Left renal cortex interstitium (tissue), 4 donors: ENCODE results near the gene CTSF. TPM values are rescaled to one million over a fixed set of nuclear protein-coding genes. Genes with fewer than 3 reads are reported as not detected.
A peak's percentile ranks its signal among the peaks of the same experiment; 100 is the strongest.
"Not testable (repeated sequence)": the region's sequence is repeated elsewhere in the genome, so short reads cannot be mapped to it uniquely, and the experiment has no call there.

ENCODE experiments used
- DNase-seq, 4 donors: peaks; one replicate each; pipeline ENCODE4 v3.0.0-alpha.2; 2013; ENCODE audit warnings: low read depth in 4 of 4, low spot score in 2 of 4, missing footprints in 1 of 4
- polyA plus RNA-seq, 4 donors: library from polyadenylated mRNA; unstranded; fragments of 120-200 nt; gene quantifications; one replicate each; pipeline ENCODE4 v1.2.1, GENCODE V29; 2013; ENCODE audit not compliant: insufficient read length in 4 of 4

Gene CTSF
- polyA plus RNA-seq, result 100 to 1,000 TPM in 2 of 4 donors, 10 to 100 TPM in 2; 88.3 to 102 (median 101) TPM

- peak in 3 of 4 donors; percentile 23 to 63 (median 48) for DNase-seq
These were observed at the start of gene CTSF for GRCh38 chr11:66568124-66568916. TSS of gene CTSF (minus strand) at chr11:66568606. CDS start at chr11:66568486, 120 bp downstream.

DNA sequence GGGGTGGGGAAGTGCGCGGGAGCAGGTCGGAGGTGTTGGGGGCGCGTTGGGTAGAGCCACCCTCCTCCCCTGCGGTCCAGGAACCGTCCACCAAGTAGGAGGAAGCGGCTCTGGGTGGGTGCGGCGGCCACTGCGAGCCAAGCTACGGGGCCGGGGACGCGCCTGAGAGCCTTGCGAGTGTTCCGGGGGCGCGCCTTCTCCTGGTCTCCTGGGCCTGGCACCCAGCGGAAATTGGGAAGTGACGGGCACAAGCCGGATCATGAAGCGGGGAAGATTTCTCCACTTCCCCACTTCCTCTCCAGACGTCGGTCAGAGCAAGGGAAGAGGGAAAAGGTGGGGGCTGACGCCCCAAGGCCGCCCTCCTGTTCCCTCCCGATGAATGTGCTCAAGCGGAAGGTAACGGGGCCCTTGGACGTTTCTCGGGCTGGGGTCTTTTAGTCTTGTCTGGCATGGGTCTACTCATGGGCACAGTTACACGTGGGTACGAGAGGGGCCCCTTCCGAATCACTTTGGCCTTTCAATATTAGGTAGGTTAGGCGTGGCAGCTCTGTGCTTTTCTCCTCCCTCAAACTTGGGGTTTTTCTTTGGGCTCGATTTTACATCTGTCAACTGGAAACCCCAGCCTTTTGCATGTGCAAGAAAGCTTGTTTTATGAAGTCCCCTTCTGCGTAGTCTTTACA, 48.9 kb upstream of the CTSF start:
- DNase-seq, result peak in 1 of 4 donors; percentile 34

DNA sequence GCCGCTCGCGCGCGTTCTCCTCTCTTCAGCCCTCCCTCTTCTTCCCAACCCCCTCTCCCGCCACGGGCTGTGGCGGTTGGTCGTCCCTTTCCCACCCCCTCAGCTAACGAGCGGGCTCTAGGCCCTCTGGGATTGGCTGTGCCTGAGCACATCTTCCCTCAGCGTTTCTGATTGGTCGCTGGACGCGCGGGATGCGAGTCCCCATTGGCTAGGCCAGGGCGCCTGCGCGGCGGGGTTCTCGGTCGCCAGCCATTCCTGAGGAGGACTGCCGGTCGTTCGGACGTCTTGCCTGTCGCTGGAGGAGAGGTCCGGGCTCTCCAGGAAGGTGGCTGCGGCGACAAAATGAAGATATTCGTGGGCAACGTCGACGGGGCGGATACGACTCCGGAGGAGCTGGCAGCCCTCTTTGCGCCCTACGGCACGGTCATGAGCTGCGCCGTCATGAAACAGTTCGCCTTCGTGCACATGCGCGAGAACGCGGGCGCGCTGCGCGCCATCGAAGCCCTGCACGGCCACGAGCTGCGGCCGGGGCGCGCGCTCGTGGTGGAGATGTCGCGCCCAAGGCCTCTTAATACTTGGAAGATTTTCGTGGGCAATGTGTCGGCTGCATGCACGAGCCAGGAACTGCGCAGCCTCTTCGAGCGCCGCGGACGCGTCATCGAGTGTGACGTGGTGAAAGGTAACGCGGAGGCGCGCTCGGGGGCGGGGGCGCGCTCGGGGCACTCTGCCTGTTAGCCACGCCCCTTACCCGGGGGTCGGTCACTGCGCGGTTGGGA, 48.2 kb upstream of the CTSF start, which contains the start of gene RBM14:
RBM14 (plus strand) TSS at position 252 of the 776 bp plus-strand sequence; CDS start at position 343, 91 bp downstream.
- DNase-seq, result peak; percentile 96 to 99 (median 98)

GRCh38 chr11:66614073-66614472, 45.7 kb upstream of the CTSF start:
- DNase-seq, result no peak

DNA sequence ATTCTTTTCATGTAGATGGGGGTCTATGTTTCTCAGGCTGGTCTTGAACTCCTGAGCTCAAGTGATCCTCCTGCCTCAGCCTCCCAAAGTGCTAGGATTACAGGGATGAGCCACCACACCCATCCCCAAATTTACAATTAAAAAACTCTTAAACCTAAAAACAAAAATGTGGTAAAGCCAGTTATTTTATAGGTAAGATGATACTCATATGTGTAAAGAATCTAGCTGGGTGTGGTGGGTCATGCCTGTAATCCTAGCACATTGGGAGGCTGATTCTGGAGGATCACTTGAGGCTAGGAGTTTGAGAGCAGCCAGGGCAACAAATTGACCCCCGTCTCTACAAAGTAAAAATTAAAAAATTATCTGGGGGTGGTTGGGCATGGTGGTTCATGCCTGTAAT, 44.1 kb upstream of the CTSF start:
- no peak for DNase-seq

DNA sequence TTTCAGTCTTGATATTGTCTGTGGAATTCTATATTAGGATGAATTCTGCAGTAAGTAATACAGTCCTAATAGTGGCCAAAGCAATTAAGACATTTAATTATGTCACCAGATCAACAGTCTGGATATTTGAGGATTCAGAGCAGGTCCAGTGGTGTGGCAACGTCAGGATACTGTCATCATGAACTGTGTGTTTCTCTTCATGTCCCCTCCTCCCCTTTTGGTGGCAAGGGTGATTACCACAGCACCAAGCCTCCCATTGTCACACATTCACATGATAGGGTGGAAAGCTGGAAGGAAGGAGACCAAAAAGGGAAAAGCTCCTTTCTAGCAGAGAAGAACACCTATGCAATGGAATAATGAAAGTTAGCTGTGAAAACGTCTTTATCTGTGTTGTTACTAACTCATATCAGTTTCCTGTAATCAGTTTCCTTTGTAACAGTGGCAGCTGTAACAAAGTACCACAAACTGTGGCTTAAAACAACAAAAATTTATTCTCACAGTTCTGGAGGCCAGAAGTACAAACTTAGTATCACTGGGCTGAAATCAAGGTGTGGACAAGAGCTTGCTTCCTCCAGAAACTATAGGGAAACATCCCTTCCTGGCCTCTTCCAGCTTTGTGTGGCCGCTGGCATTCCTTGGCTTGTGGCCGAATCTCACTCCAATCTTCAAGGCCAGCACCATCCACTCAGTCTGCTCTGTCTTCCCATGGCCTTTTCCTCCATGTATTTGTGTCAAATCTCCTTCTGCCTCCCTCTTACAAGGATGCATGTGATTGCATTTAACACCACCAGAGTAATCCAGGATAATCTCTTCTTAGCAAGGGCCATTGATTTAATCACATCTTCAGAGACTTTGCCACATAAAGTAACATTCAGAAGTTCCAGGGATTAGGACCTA, 41.6 kb upstream of the CTSF start:
- no peak for DNase-seq

- DNase-seq, result no peak
These were observed 38.9 kb upstream of the CTSF start for GRCh38 chr11:66607126-66607834.

- not testable (repeated sequence) for DNase-seq
These were observed 38.2 kb upstream of the CTSF start for GRCh38 chr11:66606608-66607007.

DNA sequence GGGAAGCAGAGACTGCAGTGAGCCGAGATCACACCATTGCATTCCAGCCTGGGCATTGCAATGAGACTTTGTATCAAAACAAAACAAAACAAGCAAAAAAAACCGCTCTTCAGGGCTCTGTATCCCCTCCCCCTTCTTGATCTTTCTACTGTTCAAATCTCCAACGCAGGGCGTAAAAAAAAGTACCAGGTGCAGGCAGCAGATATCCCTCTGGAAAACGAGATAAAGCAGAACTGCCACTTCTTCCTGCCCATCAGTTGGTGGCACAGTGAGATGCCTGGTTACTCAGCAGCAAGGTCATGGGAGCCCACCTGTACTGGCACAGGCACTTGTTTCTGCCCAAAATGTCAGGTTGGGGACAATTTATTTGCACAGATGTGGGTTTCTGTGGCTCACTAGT, 35.7 kb upstream of the CTSF start:
- no peak for DNase-seq

GRCh38 chr11:66603072-66603471, 34.7 kb upstream of the CTSF start:
- no peak for DNase-seq

GRCh38 chr11:66600631-66601233, 32.3 kb upstream of the CTSF start:
- DNase-seq, result no peak

- DNase-seq, result no peak
These were observed 31.8 kb upstream of the CTSF start for GRCh38 chr11:66600219-66600618.

DNA sequence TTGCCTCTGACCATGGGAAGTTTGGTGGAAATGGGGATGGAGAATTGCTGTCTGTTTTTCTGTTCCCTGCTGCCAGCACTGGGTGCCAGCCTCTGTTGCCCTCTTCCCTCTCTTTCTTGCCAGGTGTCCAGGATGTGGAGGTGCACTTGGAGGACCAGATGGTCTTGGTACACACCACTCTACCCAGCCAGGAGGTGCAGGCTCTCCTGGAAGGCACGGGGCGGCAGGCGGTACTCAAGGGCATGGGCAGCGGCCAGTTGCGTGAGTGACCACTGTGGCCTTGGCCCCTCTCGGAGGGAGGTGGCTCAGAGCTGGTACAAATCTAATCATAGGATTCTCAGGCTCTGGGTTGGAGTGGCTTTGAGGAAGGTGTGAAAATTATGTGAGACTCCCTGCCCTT, 30.6 kb upstream of the CTSF start:
- DNase-seq, result no peak

GRCh38 chr11:66595245-66595904, 27.0 kb upstream of the CTSF start:
- no peak for DNase-seq

DNA sequence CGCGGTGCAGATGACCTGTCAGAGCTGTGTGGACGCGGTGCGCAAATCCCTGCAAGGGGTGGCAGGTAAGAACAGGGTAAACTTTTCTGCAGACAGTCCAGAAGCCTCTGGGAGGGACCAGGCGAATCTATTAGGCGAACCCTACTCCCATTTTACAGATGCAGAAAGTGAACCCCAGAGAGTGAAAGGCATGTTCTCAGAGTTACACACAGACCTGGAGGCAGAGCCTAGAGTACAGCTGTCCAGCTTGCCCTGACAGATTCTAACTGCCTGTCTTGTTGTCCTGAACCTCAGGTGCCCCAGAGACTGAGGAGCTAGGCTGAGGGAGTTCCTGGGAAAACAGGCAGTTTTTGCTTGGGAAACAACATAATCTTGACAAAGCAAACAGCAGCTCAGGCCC, 25.2 kb upstream of the CTSF start:
- no peak for DNase-seq

GRCh38 chr11:66593303-66593635, 24.9 kb upstream of the CTSF start:
- no peak for DNase-seq

GRCh38 chr11:66592457-66593302, 24.3 kb upstream of the CTSF start, which contains the start of the genes CCDC87 and CCS:
TSS of gene CCDC87 (minus strand) at chr11:66593063. CDS start at chr11:66593015, 48 bp downstream.
TSS of gene CCS (plus strand) at chr11:66593185. CDS start at chr11:66593262, 77 bp downstream.
- peak in 3 of 4 donors; percentile 88 to 92 (median 90) for DNase-seq
